Panc1 (cell line): ENCODE data around the gene GLG1.

Experiments used
- CTCF ChIP-seq: fragments of 450-650 bp; IDR thresholded peaks from 2 replicates; pipeline ENCODE4 v1.5.1; 2017; ENCODE audit warnings: mild to moderate bottlenecking
- POLR2AphosphoS5 ChIP-seq: IDR thresholded peaks from 2 replicates; pipeline ENCODE4 v1.6.1; 2012; ENCODE audit warnings: mild to moderate bottlenecking, low read depth, low read length, moderate library complexity
- REST ChIP-seq, 2 experiments: IDR thresholded peaks; 2 replicates each; pipeline ENCODE4 v1.6.1; 2011 to 2012; ENCODE audit warnings: low read depth in 2 of 2, control low read depth in 1 of 2, low read length in 1 of 2, mild to moderate bottlenecking in 1 of 2, moderate library complexity in 1 of 2; ENCODE audit not compliant: insufficient read depth in 1 of 2
- SIN3A ChIP-seq: IDR thresholded peaks from 2 replicates; pipeline ENCODE4 v1.6.1; 2012; ENCODE audit warnings: low read depth, mild to moderate bottlenecking, low read length, moderate library complexity, borderline replicate concordance; ENCODE audit not compliant: insufficient read depth
- TCF7L2 ChIP-seq: IDR thresholded peaks from 2 replicates; pipeline ENCODE4 v1.6.1; 2011; ENCODE audit warnings: mild to moderate bottlenecking, low read depth, low read length, inconsistent platforms

GRCh38 chr16:74500907-74501306, 106.0 kb downstream of the GLG1 start:
- TF ChIP-seq POLR2AphosphoS5 (no peak), CTCF (no peak), REST (IDR thresholded peaks at IDR 0.05; ENCODE audit: insufficient read depth in 1 of 2, low read depth in 2 of 2, low read length in 1 of 2) (no peak), SIN3A (no peak), TCF7L2 (no peak)
